ENCODE results near the gene GPX3. TPM values are rescaled to one million over a fixed set of nuclear protein-coding genes. Genes with fewer than 3 reads are reported as not detected.

GPX3 gene
- total and polyA plus RNA-seq, 3 donors from 2014 or later, result 119 to 224 (median 216) TPM

DNA sequence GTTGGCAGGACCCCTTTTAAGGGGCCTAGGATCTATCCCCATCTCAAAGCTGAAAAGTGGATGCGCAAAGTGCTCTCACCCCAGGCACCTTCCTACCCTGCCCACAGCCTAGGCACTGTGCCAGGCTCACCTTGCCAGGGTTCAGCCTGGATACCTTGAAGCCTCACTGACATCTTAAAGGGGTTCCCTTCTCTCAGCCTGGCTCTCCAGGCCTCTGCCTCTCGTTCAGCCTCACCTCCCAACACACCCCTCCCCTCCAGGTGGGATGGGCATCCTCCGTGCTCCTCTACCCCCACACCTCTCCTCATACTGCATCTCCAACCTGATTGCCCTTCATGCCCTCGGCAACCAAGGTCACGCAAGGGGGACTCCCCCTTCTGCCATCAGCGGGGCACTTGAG lies 34.9 kb downstream of the GPX3 start:
- no peak for TF ChIP-seq POLR2A (IDR thresholded peaks at IDR 0.05)
- TF ChIP-seq, protein P1, sequence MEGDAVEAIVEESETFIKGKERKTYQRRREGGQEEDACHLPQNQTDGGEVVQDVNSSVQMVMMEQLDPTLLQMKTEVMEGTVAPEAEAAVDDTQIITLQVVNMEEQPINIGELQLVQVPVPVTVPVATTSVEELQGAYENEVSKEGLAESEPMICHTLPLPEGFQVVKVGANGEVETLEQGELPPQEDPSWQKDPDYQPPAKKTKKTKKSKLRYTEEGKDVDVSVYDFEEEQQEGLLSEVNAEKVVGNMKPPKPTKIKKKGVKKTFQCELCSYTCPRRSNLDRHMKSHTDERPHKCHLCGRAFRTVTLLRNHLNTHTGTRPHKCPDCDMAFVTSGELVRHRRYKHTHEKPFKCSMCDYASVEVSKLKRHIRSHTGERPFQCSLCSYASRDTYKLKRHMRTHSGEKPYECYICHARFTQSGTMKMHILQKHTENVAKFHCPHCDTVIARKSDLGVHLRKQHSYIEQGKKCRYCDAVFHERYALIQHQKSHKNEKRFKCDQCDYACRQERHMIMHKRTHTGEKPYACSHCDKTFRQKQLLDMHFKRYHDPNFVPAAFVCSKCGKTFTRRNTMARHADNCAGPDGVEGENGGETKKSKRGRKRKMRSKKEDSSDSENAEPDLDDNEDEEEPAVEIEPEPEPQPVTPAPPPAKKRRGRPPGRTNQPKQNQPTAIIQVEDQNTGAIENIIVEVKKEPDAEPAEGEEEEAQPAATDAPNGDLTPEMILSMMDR (IDR thresholded peaks at IDR 0.05), result no peak
- 77 to 80% methylated on average over 6 of the region's 6 CpGs for WGBS, 2 donors
- intact Hi-C loops (cut with DNase I; ENCODE audit: low total_unique reads), result no loop called here
- no peak for DNase-seq
- Histone ChIP-seq H3K27me3 (no peaks in the 10 kb centered on the region), H3K4me3 (no peak overlapping the region), H3K36me3 (ENCODE audit: low read depth, missing control alignments) (no peaks in the 10 kb centered on the region), H3K27ac (no peak overlapping the region), H3K4me1 (peaks cover 10% of the 10 kb centered on the region), H3K9me3 (no peaks in the 10 kb centered on the region)

DNA sequence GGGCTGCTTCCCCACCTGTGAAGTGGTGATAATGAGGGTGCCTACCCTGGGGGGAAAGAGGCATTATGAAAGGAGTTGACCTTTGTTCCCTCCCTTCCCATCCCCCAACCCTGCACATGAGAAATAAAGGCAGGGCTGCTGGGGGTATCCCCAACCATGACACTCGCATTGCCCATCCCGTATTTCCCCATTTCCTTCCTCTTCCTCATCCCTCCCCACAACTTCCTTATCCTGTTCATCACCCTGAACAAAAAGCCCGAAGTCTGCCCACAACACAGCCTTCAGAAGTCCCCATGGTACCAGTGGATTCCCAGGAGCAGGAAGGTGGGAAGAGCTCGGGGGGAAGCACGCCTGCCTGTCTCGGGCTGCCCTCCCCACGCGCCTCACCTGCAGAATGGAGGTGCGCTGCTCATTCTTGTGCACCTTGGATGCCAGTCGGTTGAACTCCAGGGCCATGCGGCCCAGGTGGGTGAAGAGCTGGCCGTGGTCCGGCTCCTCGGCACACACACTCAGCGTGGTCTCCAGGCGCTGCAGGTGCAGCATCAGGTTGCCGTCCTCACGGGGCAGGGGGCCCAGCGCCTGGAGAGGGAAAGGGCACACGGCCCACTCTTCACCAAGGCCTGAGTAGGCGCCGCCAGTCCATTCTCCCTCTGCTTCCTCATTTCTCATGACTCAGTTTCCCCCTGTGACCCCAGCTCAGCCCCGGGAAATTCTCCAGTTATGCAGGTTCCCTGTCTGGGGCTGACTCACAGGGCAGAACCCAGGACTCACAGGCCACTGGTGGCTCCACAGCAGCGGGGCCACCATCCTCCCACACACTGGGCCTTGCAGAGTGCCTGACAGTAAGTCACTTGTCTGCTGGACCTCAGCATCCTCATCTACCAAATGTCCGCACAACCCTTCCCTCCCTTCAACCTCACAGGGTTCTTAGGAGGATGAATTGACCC lies 36.3 kb downstream of the GPX3 start:
- Histone ChIP-seq H3K36me3 (ENCODE audit: low read depth, missing control alignments) (no peaks in the 10 kb centered on the region), H3K9me3 (no peaks in the 10 kb centered on the region), H3K4me3 (no peak overlapping the region), H3K4me1 (peaks cover 7% of the 10 kb centered on the region), H3K27ac (no peak overlapping the region), H3K27me3 (no peaks in the 10 kb centered on the region)
- TF ChIP-seq POLR2A (IDR thresholded peaks at IDR 0.05), result no peak
- TF ChIP-seq, protein P1 (IDR thresholded peaks at IDR 0.05), result no peak
- intact Hi-C loops (cut with DNase I; ENCODE audit: low total_unique reads), result no loop called here
- no peak for DNase-seq
- WGBS, 2 donors, result 93 to 94% methylated on average over 25 of the region's 25 CpGs

DNA sequence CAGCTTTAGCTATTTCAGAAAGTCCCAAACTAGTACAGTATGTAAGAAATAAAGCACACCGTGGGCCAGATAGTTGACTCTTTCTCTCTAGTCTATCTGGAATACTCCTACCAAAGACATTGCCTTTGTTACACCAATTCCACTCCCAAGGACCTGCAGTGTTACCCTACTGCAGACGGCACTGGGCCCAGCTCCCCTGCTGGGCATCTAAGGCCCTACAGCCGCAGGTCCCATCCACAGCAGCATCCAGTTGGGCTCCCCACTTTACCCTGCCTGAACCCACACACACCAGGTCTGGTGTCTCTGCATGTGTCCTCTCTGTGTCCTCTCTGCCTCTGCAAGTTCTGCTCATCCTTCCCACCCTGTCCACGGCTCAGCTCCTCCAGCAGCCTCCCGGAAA lies 37.9 kb downstream of the GPX3 start:
- no peak for TF ChIP-seq POLR2A (IDR thresholded peaks at IDR 0.05)
- TF ChIP-seq, protein P1 (IDR thresholded peaks at IDR 0.05), result no peak
- no peaks in the 10 kb centered on the region for H3K36me3 ChIP-seq (ENCODE audit: low read depth, missing control alignments)
- H3K9me3 ChIP-seq, result no peaks in the 10 kb centered on the region
- no peak overlapping the region for H3K4me3 ChIP-seq
- no peaks in the 10 kb centered on the region for H3K27me3 ChIP-seq
- DNase-seq, result no peak
- no peak overlapping the region for H3K27ac ChIP-seq
- intact Hi-C loops (cut with DNase I; ENCODE audit: low total_unique reads), result no loop called here
- H3K4me1 ChIP-seq, result peaks cover 9% of the 10 kb centered on the region
- 75 to 82% methylated on average over 3 to 5 of the region's 5 CpGs for WGBS, 2 donors

DNA sequence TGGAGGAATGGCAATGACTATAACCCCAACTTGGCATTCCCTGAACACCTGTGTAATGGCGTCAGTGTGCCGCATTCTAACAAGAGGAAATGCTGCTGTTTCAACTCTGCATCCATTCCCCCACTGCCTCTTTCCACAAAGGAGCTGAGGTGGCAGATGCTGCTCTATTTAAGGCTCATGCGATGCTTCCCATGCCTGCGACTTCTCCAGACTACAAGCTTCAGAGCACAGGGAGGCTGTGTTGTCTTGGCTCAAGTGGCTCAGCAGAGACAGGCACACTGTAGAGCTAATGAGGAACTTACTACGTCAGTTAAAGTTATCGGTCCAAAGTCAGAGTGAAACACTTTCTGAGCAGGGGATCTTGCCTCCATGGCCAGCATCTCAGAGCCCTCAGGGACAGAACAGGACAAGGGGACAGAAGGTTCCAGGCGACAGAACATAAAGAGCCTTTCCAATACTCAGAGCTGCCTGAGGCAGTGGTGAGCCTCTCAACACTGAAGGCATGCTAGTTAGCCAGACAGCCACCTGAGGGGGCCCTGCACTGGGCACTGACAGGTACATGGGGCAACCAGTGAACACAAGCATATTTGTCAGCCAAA lies 38.6 kb downstream of the GPX3 start:
- WGBS, 2 donors, result 88 to 92% methylated on average over 7 of the region's 7 CpGs
- H3K4me3 ChIP-seq, result no peak overlapping the region
- H3K27ac ChIP-seq, result no peak overlapping the region
- no peaks in the 10 kb centered on the region for H3K27me3 ChIP-seq
- TF ChIP-seq POLR2A (IDR thresholded peaks at IDR 0.05), result no peak
- TF ChIP-seq, protein P1 (IDR thresholded peaks at IDR 0.05), result no peak
- no peak for DNase-seq
- no peaks in the 10 kb centered on the region for H3K36me3 ChIP-seq (ENCODE audit: low read depth, missing control alignments)
- peaks cover 16% of the 10 kb centered on the region for H3K4me1 ChIP-seq
- intact Hi-C loops (cut with DNase I; ENCODE audit: low total_unique reads), result no loop called here
- no peaks in the 10 kb centered on the region for H3K9me3 ChIP-seq

Measured in testis (tissue), 3 donors.